ENCODE measurements around the gene PIK3AP1.

GRCh38 chr10:96608262-96608661 is 112.1 kb downstream of the PIK3AP1 start:
- TF ChIP-seq EZH2phosphoT487 (IDR thresholded peaks at IDR 0.05; ENCODE audit: insufficient read depth, low read depth) (no peak), EZH2 (IDR thresholded peaks at IDR 0.05; ENCODE audit: insufficient read depth, poor library complexity, severe bottlenecking) (no peak)
